WTC11 (cell line): Measurements from ENCODE around the gene OVCA2. TPM values are rescaled to one million over a fixed set of nuclear protein-coding genes. Genes with fewer than 3 reads are reported as not detected.

Experiments
- ATAC-seq: fragments of 200-7000 bp; cut with Tn5 transposase; 2 replicates; pipeline ENCODE4 v1.10.0; 2021; ENCODE audit warnings: mild to moderate bottlenecking, moderate library complexity
- CTCF ChIA-PET: fragments of 300-600 bp; sonication (Branson Sonifier 250); formaldehyde crosslinking; loops from one replicate; lab custom pipeline; 2021; ENCODE audit warnings: antibody characterized with exemption; lab: Charles Lee
- POLR2A ChIA-PET: fragments of 350-600 bp; sonication (Branson Sonifier 250); formaldehyde crosslinking; loops from one replicate; lab custom pipeline; 2021; ENCODE audit warnings: antibody characterized with exemption; lab: Charles Lee
- DNase-seq: peaks from one replicate; pipeline ENCODE4 v3.0.0; 2021; ENCODE audit warnings: low spot score
- H3K27ac Mint-ChIP-seq: 2 replicates; pipeline ENCODE4 v1.8.0; 2021; ENCODE audit warnings: mixed read lengths
- H3K27me3 Mint-ChIP-seq: 2 replicates; pipeline ENCODE4 v1.8.0; 2021; ENCODE audit warnings: low read depth, mild to moderate bottlenecking, moderate library complexity, mixed read lengths
- H3K36me3 Mint-ChIP-seq: 2 replicates; pipeline ENCODE4 v1.8.0; 2021; ENCODE audit warnings: mixed read lengths
- H3K4me1 Mint-ChIP-seq: 2 replicates; pipeline ENCODE4 v1.8.0; 2022; ENCODE audit warnings: mixed read lengths
- H3K4me3 Mint-ChIP-seq: 2 replicates; pipeline ENCODE4 v1.8.0; 2021; ENCODE audit warnings: mild to moderate bottlenecking, moderate library complexity, mixed read lengths
- H3K9me3 Mint-ChIP-seq: 2 replicates; pipeline ENCODE4 v1.8.0; 2021; ENCODE audit warnings: mixed read lengths
- GTF2I ChIP-seq: fragments of 250-450 bp; sonication (Bioruptor Pico); conservative IDR thresholded peaks from 2 replicates; pipeline ENCODE4 v1.4.0; 2021; ENCODE audit warnings: mild to moderate bottlenecking
- IRF2 ChIP-seq: sonication (generic); formaldehyde crosslinking; IDR thresholded peaks from 2 replicates; pipeline ENCODE4 v1.8.0; 2022; ENCODE audit warnings: low read depth, missing genetic modification reagents, borderline replicate concordance
- MYBL2 ChIP-seq: sonication (generic); formaldehyde crosslinking; IDR thresholded peaks from 2 replicates; pipeline ENCODE4 v1.8.1; 2023; ENCODE audit warnings: mild to moderate bottlenecking, moderate library complexity, missing genetic modification reagents
- RORB ChIP-seq: fragments of 250-450 bp; sonication (Bioruptor Pico); IDR thresholded peaks from 2 replicates; pipeline ENCODE4 v1.9.0; 2021; ENCODE audit warnings: mild to moderate bottlenecking
- total RNA-seq: library from RNA; stranded (reverse); gene quantifications from 3 replicates; pipeline ENCODE4 v1.2.3, GENCODE V29; 2021
- TF ChIP-seq, protein P1 (sequence below): sonication (generic); formaldehyde crosslinking; IDR thresholded peaks from 2 replicates; pipeline ENCODE4 v1.8.1; 2022; ENCODE audit warnings: missing genetic modification reagents, borderline replicate concordance
- TF ChIP-seq, protein P2 (sequence below): sonication (generic); formaldehyde crosslinking; IDR thresholded peaks from 2 replicates; pipeline ENCODE4 v1.8.0; 2023; ENCODE audit warnings: missing genetic modification reagents
- TF ChIP-seq, protein P3 (sequence below): sonication (generic); formaldehyde crosslinking; IDR thresholded peaks from 2 replicates; pipeline ENCODE4 v1.8.0; 2022; ENCODE audit warnings: mild to moderate bottlenecking, missing genetic modification reagents
- TF ChIP-seq, protein P4 (sequence below): sonication (generic); formaldehyde crosslinking; IDR thresholded peaks from 2 replicates; pipeline ENCODE4 v1.8.1; 2023; ENCODE audit warnings: mild to moderate bottlenecking, missing genetic modification reagents, moderate library complexity
- TF ChIP-seq, protein P5 (sequence below): fragments of 250-450 bp; sonication (Bioruptor Pico); IDR thresholded peaks from 2 replicates; pipeline ENCODE4 v1.9.0; 2021; ENCODE audit warnings: mild to moderate bottlenecking, borderline replicate concordance
- TF ChIP-seq, protein P6 (sequence below): sonication (generic); formaldehyde crosslinking; IDR thresholded peaks from 2 replicates; pipeline ENCODE4 v1.8.0; 2022; ENCODE audit warnings: missing genetic modification reagents
- TF ChIP-seq, protein P7 (sequence below): sonication (generic); formaldehyde crosslinking; conservative IDR thresholded peaks from 2 replicates; pipeline ENCODE4 v1.8.1; 2023; ENCODE audit warnings: mild to moderate bottlenecking, low read depth, missing genetic modification reagents, moderate library complexity
- TF ChIP-seq, protein P8 (sequence below): sonication (generic); formaldehyde crosslinking; IDR thresholded peaks from 2 replicates; pipeline ENCODE4 v1.8.1; 2023; ENCODE audit warnings: mild to moderate bottlenecking, missing genetic modification reagents

OVCA2 gene
- total RNA-seq, 1 experiment from 2014 or later, result 23.5 TPM

DNA sequence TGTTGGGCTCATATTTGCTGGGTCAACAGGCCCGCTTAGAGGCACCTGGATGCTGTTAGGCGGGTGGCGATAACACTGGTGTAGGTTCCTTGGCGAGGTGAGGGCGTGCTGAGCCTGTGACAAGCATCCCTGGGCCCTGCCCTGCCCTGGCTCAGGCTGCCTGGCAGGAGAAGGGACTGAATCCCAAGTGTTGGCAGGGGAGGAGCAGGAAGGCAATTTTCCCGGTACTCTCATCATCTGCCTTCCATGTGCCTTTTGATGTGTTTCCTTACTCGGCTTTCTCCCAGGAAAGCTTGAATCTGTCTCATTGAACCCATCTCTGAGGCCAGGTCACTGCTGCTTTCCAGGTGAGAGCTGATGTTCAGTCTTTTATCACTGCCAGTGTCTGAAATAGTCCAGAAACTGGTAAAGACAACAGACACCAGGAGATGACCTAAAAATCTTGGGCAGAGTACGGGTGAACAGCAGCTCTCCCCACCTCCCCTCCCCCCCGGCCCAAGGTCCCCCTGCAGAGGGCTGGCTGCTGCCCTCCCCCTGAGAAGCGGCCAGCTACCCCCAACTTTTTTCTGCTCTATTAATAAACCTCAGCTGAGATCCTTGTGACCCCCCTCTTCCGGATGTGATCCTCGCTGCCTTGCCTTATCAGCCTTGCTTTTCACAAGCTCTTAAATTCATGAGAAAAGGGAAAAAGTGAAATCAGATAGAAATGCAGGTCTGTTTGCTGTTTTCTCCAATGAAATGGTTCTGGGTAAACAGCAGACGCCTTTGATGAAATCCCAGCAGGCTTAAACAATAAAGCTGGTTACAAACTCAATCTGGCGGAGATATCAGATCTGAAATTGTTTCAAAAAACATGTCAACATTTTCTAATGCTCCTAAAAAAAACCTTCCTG, 45.7 kb upstream of the OVCA2 start:
- H3K4me1 Mint-ChIP-seq, result peaks cover 31% of the 10 kb centered on the region
- ATAC-seq, result no peak
- no peak overlapping the region for H3K27ac Mint-ChIP-seq
- no peak for DNase-seq
- no peak overlapping the region for H3K4me3 Mint-ChIP-seq
- ChIA-PET POLR2A (interaction anchor here (0.8 kb wide), 1 partner anchor 87 kb away, joined by 3 read pairs; no protein-coding TSS in a partner anchor), CTCF (interaction anchor here (0.9 to 2.4 kb wide), 4 partner anchors 9 to 87 kb away, joined by 5 to 6 read pairs (median 5); partner anchors contain the start of gene RTN4RL1)
- H3K9me3 Mint-ChIP-seq, result no peaks in the 10 kb centered on the region
- no peaks in the 10 kb centered on the region for H3K36me3 Mint-ChIP-seq
- TF ChIP-seq, protein P1, sequence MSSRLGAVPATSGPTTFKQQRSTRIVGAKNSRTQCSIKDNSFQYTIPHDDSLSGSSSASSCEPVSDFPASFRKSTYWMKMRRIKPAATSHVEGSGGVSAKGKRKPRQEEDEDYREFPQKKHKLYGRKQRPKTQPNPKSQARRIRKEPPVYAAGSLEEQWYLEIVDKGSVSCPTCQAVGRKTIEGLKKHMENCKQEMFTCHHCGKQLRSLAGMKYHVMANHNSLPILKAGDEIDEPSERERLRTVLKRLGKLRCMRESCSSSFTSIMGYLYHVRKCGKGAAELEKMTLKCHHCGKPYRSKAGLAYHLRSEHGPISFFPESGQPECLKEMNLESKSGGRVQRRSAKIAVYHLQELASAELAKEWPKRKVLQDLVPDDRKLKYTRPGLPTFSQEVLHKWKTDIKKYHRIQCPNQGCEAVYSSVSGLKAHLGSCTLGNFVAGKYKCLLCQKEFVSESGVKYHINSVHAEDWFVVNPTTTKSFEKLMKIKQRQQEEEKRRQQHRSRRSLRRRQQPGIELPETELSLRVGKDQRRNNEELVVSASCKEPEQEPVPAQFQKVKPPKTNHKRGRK, result no peak
- TF ChIP-seq RORB (CRISPR knock-in tag), result no peak
- TF ChIP-seq, protein P2, sequence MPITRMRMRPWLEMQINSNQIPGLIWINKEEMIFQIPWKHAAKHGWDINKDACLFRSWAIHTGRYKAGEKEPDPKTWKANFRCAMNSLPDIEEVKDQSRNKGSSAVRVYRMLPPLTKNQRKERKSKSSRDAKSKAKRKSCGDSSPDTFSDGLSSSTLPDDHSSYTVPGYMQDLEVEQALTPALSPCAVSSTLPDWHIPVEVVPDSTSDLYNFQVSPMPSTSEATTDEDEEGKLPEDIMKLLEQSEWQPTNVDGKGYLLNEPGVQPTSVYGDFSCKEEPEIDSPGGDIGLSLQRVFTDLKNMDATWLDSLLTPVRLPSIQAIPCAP, result no peak
- TF ChIP-seq, protein P3, sequence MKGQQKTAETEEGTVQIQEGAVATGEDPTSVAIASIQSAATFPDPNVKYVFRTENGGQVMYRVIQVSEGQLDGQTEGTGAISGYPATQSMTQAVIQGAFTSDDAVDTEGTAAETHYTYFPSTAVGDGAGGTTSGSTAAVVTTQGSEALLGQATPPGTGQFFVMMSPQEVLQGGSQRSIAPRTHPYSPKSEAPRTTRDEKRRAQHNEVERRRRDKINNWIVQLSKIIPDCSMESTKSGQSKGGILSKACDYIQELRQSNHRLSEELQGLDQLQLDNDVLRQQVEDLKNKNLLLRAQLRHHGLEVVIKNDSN (CRISPR knock-in tag), result no peak
- TF ChIP-seq, protein P4, sequence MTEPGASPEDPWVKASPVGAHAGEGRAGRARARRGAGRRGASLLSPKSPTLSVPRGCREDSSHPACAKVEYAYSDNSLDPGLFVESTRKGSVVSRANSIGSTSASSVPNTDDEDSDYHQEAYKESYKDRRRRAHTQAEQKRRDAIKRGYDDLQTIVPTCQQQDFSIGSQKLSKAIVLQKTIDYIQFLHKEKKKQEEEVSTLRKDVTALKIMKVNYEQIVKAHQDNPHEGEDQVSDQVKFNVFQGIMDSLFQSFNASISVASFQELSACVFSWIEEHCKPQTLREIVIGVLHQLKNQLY (CRISPR knock-in tag), result no peak
- TF ChIP-seq, protein P5, sequence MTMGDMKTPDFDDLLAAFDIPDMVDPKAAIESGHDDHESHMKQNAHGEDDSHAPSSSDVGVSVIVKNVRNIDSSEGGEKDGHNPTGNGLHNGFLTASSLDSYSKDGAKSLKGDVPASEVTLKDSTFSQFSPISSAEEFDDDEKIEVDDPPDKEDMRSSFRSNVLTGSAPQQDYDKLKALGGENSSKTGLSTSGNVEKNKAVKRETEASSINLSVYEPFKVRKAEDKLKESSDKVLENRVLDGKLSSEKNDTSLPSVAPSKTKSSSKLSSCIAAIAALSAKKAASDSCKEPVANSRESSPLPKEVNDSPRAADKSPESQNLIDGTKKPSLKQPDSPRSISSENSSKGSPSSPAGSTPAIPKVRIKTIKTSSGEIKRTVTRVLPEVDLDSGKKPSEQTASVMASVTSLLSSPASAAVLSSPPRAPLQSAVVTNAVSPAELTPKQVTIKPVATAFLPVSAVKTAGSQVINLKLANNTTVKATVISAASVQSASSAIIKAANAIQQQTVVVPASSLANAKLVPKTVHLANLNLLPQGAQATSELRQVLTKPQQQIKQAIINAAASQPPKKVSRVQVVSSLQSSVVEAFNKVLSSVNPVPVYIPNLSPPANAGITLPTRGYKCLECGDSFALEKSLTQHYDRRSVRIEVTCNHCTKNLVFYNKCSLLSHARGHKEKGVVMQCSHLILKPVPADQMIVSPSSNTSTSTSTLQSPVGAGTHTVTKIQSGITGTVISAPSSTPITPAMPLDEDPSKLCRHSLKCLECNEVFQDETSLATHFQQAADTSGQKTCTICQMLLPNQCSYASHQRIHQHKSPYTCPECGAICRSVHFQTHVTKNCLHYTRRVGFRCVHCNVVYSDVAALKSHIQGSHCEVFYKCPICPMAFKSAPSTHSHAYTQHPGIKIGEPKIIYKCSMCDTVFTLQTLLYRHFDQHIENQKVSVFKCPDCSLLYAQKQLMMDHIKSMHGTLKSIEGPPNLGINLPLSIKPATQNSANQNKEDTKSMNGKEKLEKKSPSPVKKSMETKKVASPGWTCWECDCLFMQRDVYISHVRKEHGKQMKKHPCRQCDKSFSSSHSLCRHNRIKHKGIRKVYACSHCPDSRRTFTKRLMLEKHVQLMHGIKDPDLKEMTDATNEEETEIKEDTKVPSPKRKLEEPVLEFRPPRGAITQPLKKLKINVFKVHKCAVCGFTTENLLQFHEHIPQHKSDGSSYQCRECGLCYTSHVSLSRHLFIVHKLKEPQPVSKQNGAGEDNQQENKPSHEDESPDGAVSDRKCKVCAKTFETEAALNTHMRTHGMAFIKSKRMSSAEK, result no peak
- TF ChIP-seq, protein P6, sequence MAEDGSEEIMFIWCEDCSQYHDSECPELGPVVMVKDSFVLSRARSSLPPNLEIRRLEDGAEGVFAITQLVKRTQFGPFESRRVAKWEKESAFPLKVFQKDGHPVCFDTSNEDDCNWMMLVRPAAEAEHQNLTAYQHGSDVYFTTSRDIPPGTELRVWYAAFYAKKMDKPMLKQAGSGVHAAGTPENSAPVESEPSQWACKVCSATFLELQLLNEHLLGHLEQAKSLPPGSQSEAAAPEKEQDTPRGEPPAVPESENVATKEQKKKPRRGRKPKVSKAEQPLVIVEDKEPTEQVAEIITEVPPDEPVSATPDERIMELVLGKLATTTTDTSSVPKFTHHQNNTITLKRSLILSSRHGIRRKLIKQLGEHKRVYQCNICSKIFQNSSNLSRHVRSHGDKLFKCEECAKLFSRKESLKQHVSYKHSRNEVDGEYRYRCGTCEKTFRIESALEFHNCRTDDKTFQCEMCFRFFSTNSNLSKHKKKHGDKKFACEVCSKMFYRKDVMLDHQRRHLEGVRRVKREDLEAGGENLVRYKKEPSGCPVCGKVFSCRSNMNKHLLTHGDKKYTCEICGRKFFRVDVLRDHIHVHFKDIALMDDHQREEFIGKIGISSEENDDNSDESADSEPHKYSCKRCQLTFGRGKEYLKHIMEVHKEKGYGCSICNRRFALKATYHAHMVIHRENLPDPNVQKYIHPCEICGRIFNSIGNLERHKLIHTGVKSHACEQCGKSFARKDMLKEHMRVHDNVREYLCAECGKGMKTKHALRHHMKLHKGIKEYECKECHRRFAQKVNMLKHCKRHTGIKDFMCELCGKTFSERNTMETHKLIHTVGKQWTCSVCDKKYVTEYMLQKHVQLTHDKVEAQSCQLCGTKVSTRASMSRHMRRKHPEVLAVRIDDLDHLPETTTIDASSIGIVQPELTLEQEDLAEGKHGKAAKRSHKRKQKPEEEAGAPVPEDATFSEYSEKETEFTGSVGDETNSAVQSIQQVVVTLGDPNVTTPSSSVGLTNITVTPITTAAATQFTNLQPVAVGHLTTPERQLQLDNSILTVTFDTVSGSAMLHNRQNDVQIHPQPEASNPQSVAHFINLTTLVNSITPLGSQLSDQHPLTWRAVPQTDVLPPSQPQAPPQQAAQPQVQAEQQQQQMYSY, result no peak
- TF ChIP-seq IRF2 (CRISPR knock-in tag), result no peak
- peaks cover 30% of the 10 kb centered on the region for H3K27me3 Mint-ChIP-seq

DNA sequence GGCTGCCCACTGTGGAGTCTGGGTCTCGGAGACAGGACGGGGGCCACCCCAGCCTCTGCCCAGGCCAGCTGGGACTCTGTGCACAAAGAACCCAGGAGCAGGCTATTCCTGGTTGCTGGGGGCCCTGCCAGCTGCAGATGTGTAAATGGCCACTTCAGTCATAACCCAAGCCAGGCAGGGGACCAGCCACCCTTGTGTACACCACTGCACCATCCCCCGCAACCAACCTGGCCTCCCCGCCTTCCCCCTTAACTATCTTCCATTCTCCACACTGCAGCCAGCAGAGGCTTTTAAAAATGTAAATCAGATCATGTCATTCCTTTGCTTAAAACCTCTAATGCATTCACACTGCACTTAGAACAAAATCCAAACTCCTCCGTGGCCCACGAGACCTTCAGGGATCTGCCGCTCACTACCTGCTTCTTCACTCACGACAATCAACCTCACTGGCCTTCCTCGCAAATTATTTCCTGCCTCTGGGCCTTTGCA, 45.0 kb upstream of the OVCA2 start:
- H3K36me3 Mint-ChIP-seq, result no peaks in the 10 kb centered on the region
- no peaks in the 10 kb centered on the region for H3K9me3 Mint-ChIP-seq
- TF ChIP-seq, protein P7, sequence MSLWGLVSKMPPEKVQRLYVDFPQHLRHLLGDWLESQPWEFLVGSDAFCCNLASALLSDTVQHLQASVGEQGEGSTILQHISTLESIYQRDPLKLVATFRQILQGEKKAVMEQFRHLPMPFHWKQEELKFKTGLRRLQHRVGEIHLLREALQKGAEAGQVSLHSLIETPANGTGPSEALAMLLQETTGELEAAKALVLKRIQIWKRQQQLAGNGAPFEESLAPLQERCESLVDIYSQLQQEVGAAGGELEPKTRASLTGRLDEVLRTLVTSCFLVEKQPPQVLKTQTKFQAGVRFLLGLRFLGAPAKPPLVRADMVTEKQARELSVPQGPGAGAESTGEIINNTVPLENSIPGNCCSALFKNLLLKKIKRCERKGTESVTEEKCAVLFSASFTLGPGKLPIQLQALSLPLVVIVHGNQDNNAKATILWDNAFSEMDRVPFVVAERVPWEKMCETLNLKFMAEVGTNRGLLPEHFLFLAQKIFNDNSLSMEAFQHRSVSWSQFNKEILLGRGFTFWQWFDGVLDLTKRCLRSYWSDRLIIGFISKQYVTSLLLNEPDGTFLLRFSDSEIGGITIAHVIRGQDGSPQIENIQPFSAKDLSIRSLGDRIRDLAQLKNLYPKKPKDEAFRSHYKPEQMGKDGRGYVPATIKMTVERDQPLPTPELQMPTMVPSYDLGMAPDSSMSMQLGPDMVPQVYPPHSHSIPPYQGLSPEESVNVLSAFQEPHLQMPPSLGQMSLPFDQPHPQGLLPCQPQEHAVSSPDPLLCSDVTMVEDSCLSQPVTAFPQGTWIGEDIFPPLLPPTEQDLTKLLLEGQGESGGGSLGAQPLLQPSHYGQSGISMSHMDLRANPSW (CRISPR knock-in tag), result no peak
- TF ChIP-seq GTF2I, result peak; percentile 75; the same call in 1 of the 2 replicates
- TF ChIP-seq, protein P8, sequence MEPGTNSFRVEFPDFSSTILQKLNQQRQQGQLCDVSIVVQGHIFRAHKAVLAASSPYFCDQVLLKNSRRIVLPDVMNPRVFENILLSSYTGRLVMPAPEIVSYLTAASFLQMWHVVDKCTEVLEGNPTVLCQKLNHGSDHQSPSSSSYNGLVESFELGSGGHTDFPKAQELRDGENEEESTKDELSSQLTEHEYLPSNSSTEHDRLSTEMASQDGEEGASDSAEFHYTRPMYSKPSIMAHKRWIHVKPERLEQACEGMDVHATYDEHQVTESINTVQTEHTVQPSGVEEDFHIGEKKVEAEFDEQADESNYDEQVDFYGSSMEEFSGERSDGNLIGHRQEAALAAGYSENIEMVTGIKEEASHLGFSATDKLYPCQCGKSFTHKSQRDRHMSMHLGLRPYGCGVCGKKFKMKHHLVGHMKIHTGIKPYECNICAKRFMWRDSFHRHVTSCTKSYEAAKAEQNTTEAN (CRISPR knock-in tag), result no peak
- TF ChIP-seq MYBL2, result no peak
- CTCF ChIA-PET, result interaction anchor here (0.9 to 2.1 kb wide), 4 partner anchors 10 to 88 kb away, joined by 3 to 6 read pairs (median 5); partner anchors contain the start of gene RTN4RL1
- H3K27ac Mint-ChIP-seq, result no peak overlapping the region
- H3K4me3 Mint-ChIP-seq, result peak overlapping the region; percentile 38
- peaks cover 30% of the 10 kb centered on the region for H3K27me3 Mint-ChIP-seq
- peaks cover 31% of the 10 kb centered on the region for H3K4me1 Mint-ChIP-seq
- ATAC-seq, result no peak
- POLR2A ChIA-PET, result no interaction called here
- no peak for DNase-seq
